K562 (cell line): Measurements from ENCODE around the gene CCDC102B. TPM values are rescaled to one million over a fixed set of nuclear protein-coding genes. Genes with fewer than 3 reads are reported as not detected.
A peak's percentile ranks its signal among the peaks of the same experiment; 100 is the strongest.

Experiments used
- ATAC-seq: fragments of 200-7000 bp; cut with Tn5 transposase; 3 replicates; pipeline ENCODE4 v1.9.1; 2020; ENCODE audit warnings: moderate library complexity
- BruUV-seq: library from RNA; stranded (reverse); fragments of 400-500 nt; replicated peaks from 2 replicates; lab custom pipeline; 2021; lab: Mats Ljungman, UMichigan
- CTCF ChIA-PET: fragments of 300-600 bp; formaldehyde crosslinking; extraction: SDS; loops from one replicate; lab custom pipeline; 2021; ENCODE audit warnings: low intra/inter-chr PET ratio; lab: Yijun Ruan, JAX
- POLR2A ChIA-PET: fragments of 300-600, 350-650 bp; sonication (Branson Sonifier 250); formaldehyde crosslinking; extraction: SDS; loops from one replicate; lab custom pipeline; 2021; ENCODE audit warnings: antibody characterized with exemption, inconsistent platforms; lab: Yijun Ruan, JAX
- DNase-seq, 4 experiments: peaks; one replicate each; pipeline versions ENCODE4 v3.0.0 to v3.0.0-alpha.2; 2011 to 2018; ENCODE audit warnings: low spot score in 3 of 4, mixed read lengths in 3 of 4; ENCODE audit errors: extremely low read depth in 1 of 4
- FAIRE-seq: peaks from 2 replicates; lab custom pipeline; 2011; peaks lifted over from hg19 to GRCh38; lab: Jason Lieb, UNC
- H2AFZ ChIP-seq: 2 replicates; pipeline ENCODE4 v1.6.0; 2011; ENCODE audit warnings: low read depth, low read length, control low read depth, inconsistent platforms
- H3K27ac ChIP-seq: fragments of 200-600 bp; 3 replicates; pipeline ENCODE4 v1.8.0; 2011; ENCODE audit warnings: low read depth, mild to moderate bottlenecking, control low read depth, inconsistent platforms, low read length, moderate library complexity, mixed read lengths; ENCODE audit errors: extremely low read depth
- H3K27me3 ChIP-seq, 2 experiments: fragments of 300-600 bp in 1 of 2; 2 replicates in 1 of 2; 3 replicates in 1 of 2; pipeline versions ENCODE4 v1.6.0 to v1.8.0; 2011; ENCODE audit warnings: inconsistent platforms in 2 of 2, low read length in 2 of 2, mild to moderate bottlenecking in 1 of 2, mixed read lengths in 1 of 2, moderate library complexity in 1 of 2; ENCODE audit not compliant: control insufficient read depth in 2 of 2, insufficient read depth in 2 of 2
- H3K36me3 ChIP-seq: fragments of 300-600 bp; 3 replicates; pipeline ENCODE4 v1.8.0; 2011; ENCODE audit warnings: mild to moderate bottlenecking, low read length, inconsistent platforms; ENCODE audit not compliant: control insufficient read depth, insufficient read depth
- H3K4me1 ChIP-seq, 2 experiments: fragments of 200-600 bp in 1 of 2; replicated peaks in 1 of 2; 2 replicates in 1 of 2; 3 replicates in 1 of 2; pipeline versions ENCODE4 v1.5.1 to v1.8.0; 2011; ENCODE audit warnings: inconsistent platforms in 2 of 2, low read length in 2 of 2, mild to moderate bottlenecking in 1 of 2, mixed read lengths in 1 of 2, moderate library complexity in 1 of 2; ENCODE audit not compliant: control insufficient read depth in 2 of 2, insufficient read depth in 2 of 2
- H3K4me2 ChIP-seq: 2 replicates; pipeline ENCODE4 v1.6.1; 2011; ENCODE audit warnings: low read length, control low read depth, inconsistent platforms, mixed read lengths; ENCODE audit not compliant: insufficient read depth
- H3K4me3 ChIP-seq: fragments of 200-600 bp; sonication (generic), shearing (Covaris generic); 2 replicates; pipeline ENCODE4 v1.5.1; 2016; ENCODE audit warnings: control low read depth, inconsistent platforms
- H3K79me2 ChIP-seq: fragments of 200-600 bp; 3 replicates; pipeline ENCODE4 v1.8.0; 2011; ENCODE audit warnings: low read length, inconsistent platforms; ENCODE audit not compliant: control insufficient read depth, insufficient read depth
- H3K9ac ChIP-seq, 2 experiments: 2 replicates each; pipeline versions ENCODE4 v1.6.0 to v1.6.1; 2011; ENCODE audit warnings: low read depth in 2 of 2, low read length in 2 of 2, control low read depth in 1 of 2, inconsistent platforms in 1 of 2, mild to moderate bottlenecking in 1 of 2, mixed read lengths in 1 of 2; ENCODE audit not compliant: insufficient read depth in 1 of 2
- H3K9me1 ChIP-seq: one replicate; pipeline ENCODE4 v1.6.0; 2011; ENCODE audit warnings: inconsistent platforms, mild to moderate bottlenecking, low read length, moderate library complexity; ENCODE audit not compliant: control insufficient read depth, insufficient read depth
- H3K9me3 ChIP-seq: replicated peaks from 2 replicates; pipeline ENCODE4 v1.5.1; 2011; ENCODE audit warnings: low read depth, low read length, inconsistent platforms; ENCODE audit not compliant: control insufficient read depth, insufficient read depth
- H4K20me1 ChIP-seq: replicated peaks from 2 replicates; pipeline ENCODE4 v1.6.1; 2011; ENCODE audit warnings: low read length, inconsistent platforms, mixed read lengths; ENCODE audit not compliant: control insufficient read depth, insufficient read depth
- C11orf30 ChIP-seq: fragments of 450-650 bp; IDR thresholded peaks from 2 replicates; pipeline ENCODE4 v1.6.1; 2016; ENCODE audit warnings: low read depth, mild to moderate bottlenecking
- CXXC5 ChIP-seq: fragments of 250-450 bp; sonication (Bioruptor Pico); IDR thresholded peaks from 2 replicates; pipeline ENCODE4 v1.8.0; 2022; ENCODE audit warnings: inconsistent platforms, mild to moderate bottlenecking, moderate library complexity
- ETS2 ChIP-seq: IDR thresholded peaks from 2 replicates; pipeline ENCODE4 v1.6.1; 2016; ENCODE audit warnings: borderline replicate concordance, missing genetic modification characterization, mild to moderate bottlenecking, moderate library complexity, missing compliant biosample characterization; ENCODE audit not compliant: poor library complexity, severe bottlenecking
- MAFF ChIP-seq: IDR thresholded peaks from 2 replicates; pipeline ENCODE4 v1.6.1; 2012; ENCODE audit warnings: low read length, improper control_type of control experiment
- MAFK ChIP-seq: IDR thresholded peaks from 2 replicates; pipeline ENCODE4 v1.6.1; 2011; ENCODE audit warnings: low read length, improper control_type of control experiment
- RBM39 ChIP-seq: fragments of 200-400 bp; formaldehyde crosslinking; optimal IDR thresholded peaks from 2 replicates; pipeline ENCODE3; 2018; ENCODE audit warnings: low read depth, low read length
- ZNF197 ChIP-seq: fragments of 200-800 bp; sonication (Bioruptor generic); IDR thresholded peaks from 2 replicates; pipeline ENCODE4 v1.6.1; 2016; ENCODE audit warnings: low read depth, missing genetic modification characterization, missing compliant biosample characterization
- ZNF316 ChIP-seq: fragments of 450-650 bp; IDR thresholded peaks from 2 replicates; pipeline ENCODE4 v1.6.1; 2016
- WGBS: fragments of 100-300 bp; shearing (Covaris generic); methylation state at CpG from one replicate; pipeline ENCODE4 v1.1.6; 2016; ENCODE audit warnings: low coverage, mixed read lengths; ENCODE audit not compliant: insufficient coverage; ENCODE audit errors: missing lambda C conversion rate; 5-methylcytosine and 5-hydroxymethylcytosine counted together
- in situ Hi-C: fragments of 300-500 bp; cut with MboI; formaldehyde crosslinking; loops from 4 replicates; pipeline ENCODE4 v1.15.0; 2018; ENCODE audit warnings: inconsistent platforms, mixed read lengths
- intact Hi-C: fragments of 100-400 bp; cut with micrococcal nuclease; formaldehyde crosslinking; loops from 2 replicates; pipeline ENCODE4 v1.14.2; 2022
- polyA plus RNA-seq, 8 experiments: library from polyadenylated mRNA; depleted of rRNA in 4 of 8; stranded (reverse) in 5 of 8; unstranded in 3 of 8; fragments of >200 nt; fragmentation: Nextera tagmentation in 2 of 8; fragmentation: Illumina TruSeq in 1 of 8; extraction: Ambion mirVana in 2 of 8; extraction: Trizol in 1 of 8; gene quantifications; 2 replicates each; pipeline versions ENCODE4 v1.2.1 to v1.2.3, GENCODE V29; 2011 to 2014; ENCODE audit warnings: inconsistent platforms in 1 of 8, missing spikeins in 1 of 8
- total RNA-seq, 7 experiments: library from RNA; depleted of rRNA in 6 of 7; stranded (reverse); fragments of >200 nt in 6 of 7; fragmentation: Illumina TruSeq in 2 of 7; extraction: Trizol in 2 of 7; gene quantifications; 2 replicates each; pipeline versions ENCODE4 v1.2.1 to v1.2.3, GENCODE V29; 2011 to 2021; ENCODE audit warnings: low replicate concordance in 1 of 7
- TF ChIP-seq, protein P1 (sequence below): fragments of 250-450 bp; sonication (Bioruptor Pico); IDR thresholded peaks from 2 replicates; pipeline ENCODE4 v1.5.0; 2020; ENCODE audit warnings: mild to moderate bottlenecking

Gene CCDC102B
- total and polyA plus RNA-seq, 9 of the 15 experiments (the other 6 are each of a cell fraction or from before 2014, with no cell fraction given): 0.18 to 1.5 (median 0.73) TPM

DNA sequence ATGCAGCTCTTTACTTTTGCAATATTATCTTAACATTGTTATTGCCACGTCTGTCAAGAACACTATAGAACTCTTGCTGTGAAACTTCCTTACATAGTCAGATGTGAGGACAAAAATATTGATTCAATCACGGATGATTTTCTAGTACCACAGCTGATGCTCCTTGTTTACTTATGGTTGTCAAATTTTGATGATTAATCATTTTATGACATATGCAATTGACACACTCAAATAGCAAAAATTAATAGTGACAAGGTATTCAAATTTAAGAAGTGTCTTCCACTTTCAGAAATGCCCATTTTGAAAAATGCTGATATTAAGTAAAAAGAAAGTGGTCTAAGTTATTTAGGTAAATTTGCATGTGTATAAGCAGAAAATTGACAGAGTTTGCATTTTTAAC, 284.0 kb downstream of the CCDC102B start:
- ATAC-seq (no peak), FAIRE-seq (no peak), DNase-seq (no peak)
- H2AFZ ChIP-seq: no peak overlapping the region
- H3K36me3 ChIP-seq: no peaks in the 10 kb centered on the region
- intact Hi-C loops (no loop called here), in situ Hi-C loops (no loop called here)
- no peaks in the 10 kb centered on the region for H3K9me1 ChIP-seq
- H3K9ac ChIP-seq: no peak overlapping the region
- H3K4me1 ChIP-seq: no peaks in the 10 kb centered on the region
- TF ChIP-seq ZNF316 (peak; percentile 50; the same call in 1 of the 2 replicates), CXXC5 (CRISPR knock-in tag) (no peak), MAFK (0 out of 2 replicates have a peak, but pooled peaks have one; percentile 13)
- TF ChIP-seq, protein P1, sequence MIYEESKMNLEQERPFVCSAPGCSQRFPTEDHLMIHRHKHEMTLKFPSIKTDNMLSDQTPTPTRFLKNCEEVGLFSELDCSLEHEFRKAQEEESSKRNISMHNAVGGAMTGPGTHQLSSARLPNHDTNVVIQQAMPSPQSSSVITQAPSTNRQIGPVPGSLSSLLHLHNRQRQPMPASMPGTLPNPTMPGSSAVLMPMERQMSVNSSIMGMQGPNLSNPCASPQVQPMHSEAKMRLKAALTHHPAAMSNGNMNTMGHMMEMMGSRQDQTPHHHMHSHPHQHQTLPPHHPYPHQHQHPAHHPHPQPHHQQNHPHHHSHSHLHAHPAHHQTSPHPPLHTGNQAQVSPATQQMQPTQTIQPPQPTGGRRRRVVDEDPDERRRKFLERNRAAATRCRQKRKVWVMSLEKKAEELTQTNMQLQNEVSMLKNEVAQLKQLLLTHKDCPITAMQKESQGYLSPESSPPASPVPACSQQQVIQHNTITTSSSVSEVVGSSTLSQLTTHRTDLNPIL: no peak
- H3K4me2 ChIP-seq: no peak overlapping the region
- H3K4me3 ChIP-seq: no peak overlapping the region
- H4K20me1 ChIP-seq: no peaks in the 10 kb centered on the region
- ChIA-PET CTCF (no interaction called here), POLR2A (no interaction called here)
- H3K27ac ChIP-seq: no peak overlapping the region
- no TSS peak for BruUV-seq
- WGBS: 0% methylated on average over 2 of the region's 2 CpGs
- no peaks in the 10 kb centered on the region for H3K27me3 ChIP-seq
- no peaks in the 10 kb centered on the region for H3K9me3 ChIP-seq
- no peaks in the 10 kb centered on the region for H3K79me2 ChIP-seq

DNA sequence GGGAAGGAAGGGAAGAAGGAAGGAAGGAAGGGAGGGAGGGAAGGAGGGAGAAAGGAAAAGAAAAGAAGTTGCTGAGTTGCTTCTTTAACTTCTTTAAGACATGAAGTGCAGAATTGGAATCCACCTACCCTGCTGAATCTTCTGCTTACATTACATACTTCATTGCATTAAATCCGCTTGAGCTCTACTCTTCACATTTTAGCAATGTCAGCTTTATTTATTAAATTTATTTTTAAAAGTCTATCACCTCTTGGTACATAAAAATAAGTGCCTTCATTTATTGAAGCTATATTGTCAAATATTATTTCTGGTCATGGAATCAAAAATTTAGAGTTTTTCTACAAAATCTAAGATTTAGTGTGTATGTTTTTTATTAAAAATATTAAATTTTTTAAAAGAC, 284.6 kb downstream of the CCDC102B start:
- H3K9me3 ChIP-seq: no peaks in the 10 kb centered on the region
- ATAC-seq: no peak
- H3K36me3 ChIP-seq: no peaks in the 10 kb centered on the region
- H4K20me1 ChIP-seq: no peaks in the 10 kb centered on the region
- no TSS peak for BruUV-seq
- H3K9me1 ChIP-seq: no peaks in the 10 kb centered on the region
- H2AFZ ChIP-seq: no peak overlapping the region
- no peaks in the 10 kb centered on the region for H3K27me3 ChIP-seq
- in situ Hi-C loops: no loop called here
- no peak for FAIRE-seq
- no peak overlapping the region for H3K27ac ChIP-seq
- CTCF ChIA-PET: no interaction called here
- no peak overlapping the region for H3K4me3 ChIP-seq
- intact Hi-C loops: no loop called here
- DNase-seq: no peak
- TF ChIP-seq ETS2 (no peak), RBM39 (no peak), MAFK (peak; percentile 22; the same call in 1 of the 2 replicates), MAFF (peak; percentile 21; the same call in 1 of the 2 replicates), ZNF316 (peak; percentile 36; the same call in 1 of the 2 replicates), ZNF197 (CRISPR knock-in tag) (no peak), C11orf30 (peak; percentile 18; the same call in 1 of the 2 replicates)
- TF ChIP-seq, all 486 proteins: peak for 4
- no peak overlapping the region for H3K4me2 ChIP-seq
- POLR2A ChIA-PET: no interaction called here
- H3K9ac ChIP-seq: no peak overlapping the region
- no peaks in the 10 kb centered on the region for H3K4me1 ChIP-seq
- no peaks in the 10 kb centered on the region for H3K79me2 ChIP-seq
- WGBS: 0% methylated on average over 1 of the region's 1 CpG
